ENCODE measurements around the gene OR4F17. TPM values are rescaled to one million over a fixed set of nuclear protein-coding genes. Genes with fewer than 3 reads are reported as not detected.
"Not testable (repeated sequence)": the region's sequence is repeated elsewhere in the genome, so short reads cannot be mapped to it uniquely, and the experiment has no call there.

Gene OR4F17
- not detected for total RNA-seq

GRCh38 chr19:106804-107203, at the start of gene OR4F17:
TSS of gene OR4F17 (plus strand) at chr19:107104. CDS start at chr19:110679, 3,575 bp downstream.
- DNase-seq, H3K27me3 ChIP-seq: not testable (repeated sequence)

GRCh38 chr19:70793-71192, 36.1 kb upstream of the OR4F17 start:
- H3K4me1 ChIP-seq; H3K4me3 ChIP-seq (replicated peaks in 1 of 3); H3K27ac ChIP-seq; H3K27me3 ChIP-seq; H3K9me3 ChIP-seq; H3K36me3 ChIP-seq; intact Hi-C loops (cut with DNase I): not testable (repeated sequence)
- WGBS, 2 donors, result no CpG with 5 or more reads among the region's 54 CpGs
- DNase-seq, result peak; percentile 3 to 5

More at GRCh38 chr19:106804-107203, at the start of gene OR4F17:
- H3K4me1 ChIP-seq; H3K36me3 ChIP-seq; H3K27ac ChIP-seq; H3K4me3 ChIP-seq (replicated peaks in 1 of 3); intact Hi-C loops (cut with DNase I); H3K9me3 ChIP-seq: not testable (repeated sequence)

GRCh38 chr19:82864-83263, 24.0 kb upstream of the OR4F17 start:
- H3K4me1 ChIP-seq; H3K27ac ChIP-seq; H3K27me3 ChIP-seq; DNase-seq; H3K9me3 ChIP-seq; H3K36me3 ChIP-seq; intact Hi-C loops (cut with DNase I); H3K4me3 ChIP-seq (replicated peaks in 1 of 3): not testable (repeated sequence)

GRCh38 chr19:83626-84025, 23.3 kb upstream of the OR4F17 start:
- H3K4me1 ChIP-seq; H3K27ac ChIP-seq; H3K4me3 ChIP-seq (replicated peaks in 1 of 3); DNase-seq; intact Hi-C loops (cut with DNase I); H3K27me3 ChIP-seq; H3K36me3 ChIP-seq; H3K9me3 ChIP-seq: not testable (repeated sequence)
- no CpG with 5 or more reads among the region's 1 CpG for WGBS, 2 donors

- H3K27ac ChIP-seq; DNase-seq; H3K4me3 ChIP-seq (replicated peaks in 1 of 3); intact Hi-C loops (cut with DNase I); H3K9me3 ChIP-seq; H3K27me3 ChIP-seq; H3K4me1 ChIP-seq; H3K36me3 ChIP-seq: not testable (repeated sequence)
- 80 to 82% methylated on average over 4 of the region's 4 CpGs for WGBS, 2 donors
These were observed 16.2 kb upstream of the OR4F17 start for GRCh38 chr19:90678-91077.

- H3K4me1 ChIP-seq; H3K36me3 ChIP-seq; H3K4me3 ChIP-seq (replicated peaks in 1 of 3); H3K27ac ChIP-seq; DNase-seq; H3K9me3 ChIP-seq; H3K27me3 ChIP-seq; intact Hi-C loops (cut with DNase I): not testable (repeated sequence)
- WGBS, 2 donors, result no CpG with 5 or more reads among the region's 1 CpG
These were observed 12.1 kb upstream of the OR4F17 start for GRCh38 chr19:94794-95193.

- H3K9me3 ChIP-seq; H3K4me3 ChIP-seq (replicated peaks in 1 of 3); H3K27ac ChIP-seq; H3K27me3 ChIP-seq; H3K36me3 ChIP-seq; H3K4me1 ChIP-seq; intact Hi-C loops (cut with DNase I); DNase-seq: not testable (repeated sequence)
- no CpG with 5 or more reads among the region's 3 CpGs for WGBS, 2 donors
These were observed 9.3 kb upstream of the OR4F17 start for GRCh38 chr19:97647-98046.

- H3K4me1 ChIP-seq; H3K4me3 ChIP-seq (replicated peaks in 1 of 3); H3K27ac ChIP-seq; H3K36me3 ChIP-seq; H3K9me3 ChIP-seq; H3K27me3 ChIP-seq; DNase-seq; intact Hi-C loops (cut with DNase I): not testable (repeated sequence)
- no CpG with 5 or more reads among the region's 5 CpGs for WGBS, 2 donors
These were observed 13.7 kb downstream of the OR4F17 start for GRCh38 chr19:120443-121140.

Other genes starting within 250 kb of the OR4F17 start
- 10 to 100 TPM in 3 of 4 donors, 1 to 10 TPM in 1; 6.7 to 31.7 (median 22.3) TPM for gene PLPP2, start 184.3 kb downstream of the OR4F17 start, total RNA-seq
- 10 to 100 TPM in 2 of 4 donors, 1 to 10 TPM in 2; 9.0 to 20.1 (median 11.2) TPM for gene MIER2, start 237.7 kb downstream of the OR4F17 start, total RNA-seq

Measured in thyroid gland (tissue), 4 donors.